ENCODE results near the gene TBX15.

- no peak for TF ChIP-seq ZNF274 (IDR thresholded peaks at IDR 0.05; ENCODE audit: low read depth, low read length)
- no peak for TF ChIP-seq YY1 (IDR thresholded peaks at IDR 0.05; ENCODE audit: insufficient read depth, insufficient read length)
Observed at GRCh38 chr1:118978914-118979701, 9.0 kb downstream of the TBX15 start.

All from NT2/D1 (cell line).